GM13976 (cell line): ENCODE measurements around the gene ERICH6.

Experiments used
- DNase-seq: peaks from one replicate; pipeline ENCODE4 v3.0.0; 2012; ENCODE audit warnings: low spot score
- in situ Hi-C: fragments of 300-500 bp; cut with MboI; formaldehyde crosslinking; loops from one replicate; pipeline ENCODE4 v1.12.0; 2022; ENCODE audit warnings: low sequenced_read_pairs, mixed read lengths, inconsistent platforms; ENCODE audit not compliant: unreplicated experiment
- TF ChIP-seq, protein P1 (sequence below): IDR thresholded peaks from 2 replicates; pipeline ENCODE4 v1.5.1; 2012; ENCODE audit warnings: borderline replicate concordance, mild to moderate bottlenecking; ENCODE audit not compliant: insufficient read depth; ENCODE audit errors: extremely low read depth, missing control alignments, control extremely low read depth

The ERICH6 gene

DNA sequence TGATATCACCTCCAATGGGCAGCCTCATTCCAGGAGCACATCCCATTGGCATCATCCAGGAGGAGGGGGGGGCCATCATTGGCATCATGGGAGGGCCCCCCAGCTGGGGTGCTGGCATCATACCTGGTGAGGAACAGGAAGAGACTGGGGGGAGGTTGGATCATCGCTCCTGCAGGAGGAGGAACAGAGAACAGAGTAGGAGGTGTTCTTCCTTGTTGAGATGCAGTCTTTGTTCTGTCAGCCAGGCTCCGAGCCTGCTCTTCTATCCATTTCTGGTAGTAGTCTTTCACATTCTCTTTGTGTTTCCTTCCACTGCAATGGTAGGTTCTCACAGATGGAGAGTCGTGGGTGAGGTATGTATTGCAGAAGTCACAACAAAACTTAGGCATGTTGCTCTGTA is 16.7 kb upstream of the ERICH6 start:
- TF ChIP-seq, protein P1, sequence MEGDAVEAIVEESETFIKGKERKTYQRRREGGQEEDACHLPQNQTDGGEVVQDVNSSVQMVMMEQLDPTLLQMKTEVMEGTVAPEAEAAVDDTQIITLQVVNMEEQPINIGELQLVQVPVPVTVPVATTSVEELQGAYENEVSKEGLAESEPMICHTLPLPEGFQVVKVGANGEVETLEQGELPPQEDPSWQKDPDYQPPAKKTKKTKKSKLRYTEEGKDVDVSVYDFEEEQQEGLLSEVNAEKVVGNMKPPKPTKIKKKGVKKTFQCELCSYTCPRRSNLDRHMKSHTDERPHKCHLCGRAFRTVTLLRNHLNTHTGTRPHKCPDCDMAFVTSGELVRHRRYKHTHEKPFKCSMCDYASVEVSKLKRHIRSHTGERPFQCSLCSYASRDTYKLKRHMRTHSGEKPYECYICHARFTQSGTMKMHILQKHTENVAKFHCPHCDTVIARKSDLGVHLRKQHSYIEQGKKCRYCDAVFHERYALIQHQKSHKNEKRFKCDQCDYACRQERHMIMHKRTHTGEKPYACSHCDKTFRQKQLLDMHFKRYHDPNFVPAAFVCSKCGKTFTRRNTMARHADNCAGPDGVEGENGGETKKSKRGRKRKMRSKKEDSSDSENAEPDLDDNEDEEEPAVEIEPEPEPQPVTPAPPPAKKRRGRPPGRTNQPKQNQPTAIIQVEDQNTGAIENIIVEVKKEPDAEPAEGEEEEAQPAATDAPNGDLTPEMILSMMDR, result no peak
- in situ Hi-C loops, result loop anchor here (10.0 to 25.0 kb wide), 2 partner anchors 144 to 183 kb away; partner anchors contain the start of genes EIF2A and SERP1
- no peak for DNase-seq

DNA sequence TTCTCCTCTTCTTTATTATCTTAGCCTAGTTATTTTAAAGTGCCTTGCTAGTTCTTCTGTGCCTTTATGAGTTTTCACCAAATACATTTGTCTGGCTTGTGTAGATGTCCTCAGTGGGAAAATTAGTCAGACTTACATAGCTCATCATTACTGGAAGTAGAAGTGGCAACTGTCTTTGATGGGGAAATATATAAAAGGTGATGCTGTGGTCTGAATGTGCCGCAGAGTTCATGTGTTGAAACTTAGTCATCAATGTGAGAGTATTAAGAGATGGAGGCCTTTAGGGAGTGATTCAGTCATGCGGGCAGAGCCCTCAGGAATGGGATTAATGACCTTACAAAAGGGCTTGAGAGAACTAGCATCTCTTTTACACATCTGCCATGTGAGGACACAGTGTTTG is 6.4 kb upstream of the ERICH6 start:
- TF ChIP-seq, protein P1, result no peak
- in situ Hi-C loops, result loop anchor here (25.0 kb wide), 1 partner anchor 173 kb away; the partner anchor contains the start of genes EIF2A and SERP1
- DNase-seq, result no peak

DNA sequence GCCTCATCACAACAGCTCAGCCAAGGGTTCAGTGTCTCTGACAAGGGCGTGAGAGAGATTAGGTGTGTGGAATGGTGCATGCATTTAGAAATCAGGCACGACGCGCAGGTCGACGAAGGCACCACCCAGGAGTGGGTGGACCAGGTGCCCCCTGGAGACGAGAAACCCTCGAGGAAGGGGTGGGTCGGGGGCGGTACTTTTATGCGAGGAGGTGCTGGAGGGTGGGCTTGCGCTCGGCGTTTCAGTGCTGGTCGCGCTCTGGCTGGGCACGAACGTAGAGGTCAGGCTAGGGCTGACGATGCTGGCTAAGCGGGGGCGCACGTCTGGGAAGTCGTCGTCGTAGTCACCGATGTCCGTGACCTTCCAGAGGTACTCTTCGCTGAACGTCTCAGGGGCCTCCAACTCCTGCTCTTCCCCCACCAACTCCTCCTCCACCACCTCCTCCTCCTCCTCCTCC is 393 bp downstream of the ERICH6 start:
- DNase-seq, result peak; percentile 60
- in situ Hi-C loops, result loop anchor here (25.0 kb wide), 1 partner anchor 166 kb away; the partner anchor contains the start of genes EIF2A and SERP1
- TF ChIP-seq, protein P1, result no peak

DNA sequence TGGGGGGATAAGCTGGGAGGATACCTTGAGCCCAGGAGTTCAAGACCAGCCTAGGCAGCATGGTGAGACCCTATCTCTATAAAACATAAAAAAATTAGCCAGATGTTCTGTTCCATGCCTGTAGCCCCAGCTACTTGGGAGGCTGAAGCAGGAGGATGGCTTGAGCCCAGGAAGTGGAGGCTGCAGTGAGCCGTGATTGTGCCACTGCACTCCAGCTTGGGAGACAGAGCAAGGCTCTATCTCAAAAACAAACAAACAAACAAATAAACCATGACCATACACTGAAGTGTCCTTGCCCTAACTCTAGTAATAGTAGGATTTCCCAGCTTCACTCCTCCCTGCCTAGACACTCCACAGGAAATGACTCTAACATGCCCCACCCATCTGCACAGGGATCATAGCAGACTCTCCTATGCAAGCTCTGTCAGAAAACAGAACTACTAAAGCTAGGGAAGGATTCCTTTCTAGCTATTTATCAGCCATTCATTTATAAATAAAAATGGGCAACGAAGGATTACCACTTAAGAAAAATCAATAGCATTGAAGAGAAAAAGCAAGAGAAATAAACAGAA is 4.6 kb downstream of the ERICH6 start:
- TF ChIP-seq, protein P1, result no peak
- in situ Hi-C loops, result no loop called here
- no peak for DNase-seq

DNA sequence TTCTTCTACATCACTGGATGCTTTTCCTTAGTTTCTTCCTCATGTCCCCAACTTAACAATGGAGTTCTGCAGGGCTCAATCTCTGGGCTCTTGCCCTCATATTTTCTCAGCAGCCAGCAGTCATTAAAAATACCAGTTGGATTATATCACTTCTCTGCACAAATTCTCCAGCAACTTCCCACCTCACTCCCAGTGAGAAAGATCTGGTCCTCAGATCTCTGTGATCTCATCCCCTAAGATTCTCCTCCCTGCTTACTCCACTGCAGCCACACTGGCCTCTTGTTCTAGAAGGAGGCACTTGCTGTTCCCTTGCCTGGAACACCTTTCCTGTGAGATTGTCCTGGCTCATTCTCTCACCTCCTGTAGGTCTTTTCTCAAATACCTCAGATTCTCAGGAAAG is 6.1 kb downstream of the ERICH6 start:
- TF ChIP-seq, protein P1, result no peak
- in situ Hi-C loops, result no loop called here
- DNase-seq, result no peak

DNA sequence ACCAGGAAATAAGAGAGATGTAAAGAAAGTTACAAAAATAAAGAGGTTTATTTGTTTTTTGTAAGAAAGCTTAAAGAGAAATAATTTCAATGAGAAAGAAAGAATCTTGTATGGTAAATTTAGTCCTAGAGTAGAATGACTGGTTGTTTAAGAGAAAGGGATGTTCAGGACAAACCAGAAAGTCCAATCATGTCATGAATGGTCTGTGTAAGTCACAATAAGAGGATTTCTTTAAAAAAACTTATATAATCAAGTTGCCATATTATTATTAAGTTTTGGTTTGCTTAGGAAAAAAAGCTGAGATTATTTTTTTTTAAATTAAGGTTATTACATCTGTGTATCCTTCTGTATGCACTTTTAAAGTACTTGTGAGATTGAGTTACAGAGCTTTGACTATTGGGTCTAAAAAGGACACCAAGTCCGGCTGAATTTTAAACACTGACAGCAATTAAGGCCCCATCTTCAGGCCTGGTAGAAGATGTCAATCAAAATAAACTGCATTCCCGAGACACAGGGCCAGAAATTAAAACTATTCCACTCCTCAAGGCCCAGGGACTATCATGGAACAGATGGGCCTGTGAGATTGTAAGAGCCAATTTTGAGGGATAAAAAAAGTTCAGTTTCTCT is 12.2 kb downstream of the ERICH6 start:
- no peak for DNase-seq
- in situ Hi-C loops, result no loop called here
- TF ChIP-seq, protein P1, result no peak
